Omental fat pad (tissue), 4 donors: Measurements from ENCODE around the gene CENPT. TPM values are rescaled to one million over a fixed set of nuclear protein-coding genes. Genes with fewer than 3 reads are reported as not detected.
"Not testable (repeated sequence)": the region's sequence is repeated elsewhere in the genome, so short reads cannot be mapped to it uniquely, and the experiment has no call there.

ENCODE experiments used
- ATAC-seq: fragments of 150-250 bp; one replicate; pipeline ENCODE4 v1.9.1; 2016; ENCODE audit warnings: mild to moderate bottlenecking, moderate library complexity; ENCODE audit not compliant: low FRiP score
- DNase-seq: peaks from one replicate; pipeline ENCODE4 v3.0.0-alpha.2; 2019; ENCODE audit warnings: low spot score
- CTCF ChIP-seq, 3 donors: fragments of 450-650 bp; IDR thresholded peaks; one replicate each; pipeline ENCODE4 v1.5.1; 2016 to 2017; ENCODE audit warnings: antibody characterized with exemption in 3 of 3, mild to moderate bottlenecking in 3 of 3, moderate library complexity in 2 of 3
- total RNA-seq, 4 donors: library from RNA; depleted of rRNA; stranded (reverse); fragments of >200 nt; gene quantifications; one replicate each; pipeline ENCODE4 v1.1.0, GENCODE V29; 2016

Gene CENPT
- total RNA-seq, 4 donors from 2014 or later, result 22.9 to 135 (median 37.8) TPM

- DNase-seq (no peak), ATAC-seq (no peak)
- TF ChIP-seq CTCF (IDR thresholded peaks at IDR 0.05), result no peak
These were observed 22.2 kb upstream of the CENPT start for GRCh38 chr16:67869653-67870052.

- TF ChIP-seq CTCF (IDR thresholded peaks at IDR 0.05), result no peak
- DNase-seq, result no peak
- ATAC-seq, result no peak
These were observed 20.8 kb upstream of the CENPT start for GRCh38 chr16:67868290-67868689.

GRCh38 chr16:67865318-67865717, 17.8 kb upstream of the CENPT start:
- DNase-seq, result no peak
- ATAC-seq, result no peak
- TF ChIP-seq CTCF (IDR thresholded peaks at IDR 0.05), result no peak

- no peak for TF ChIP-seq CTCF (IDR thresholded peaks at IDR 0.05)
- ATAC-seq (no peak), DNase-seq (no peak)
These were observed 17.1 kb upstream of the CENPT start for GRCh38 chr16:67864594-67864993.

- DNase-seq, ATAC-seq: not testable (repeated sequence)
These were observed 16.6 kb upstream of the CENPT start for GRCh38 chr16:67864044-67864443.

- no peak for TF ChIP-seq CTCF (IDR thresholded peaks at IDR 0.05)
- peak; percentile 40 for ATAC-seq
- no peak for DNase-seq
These were observed 15.4 kb upstream of the CENPT start for GRCh38 chr16:67862623-67863583.

- no peak for TF ChIP-seq CTCF (IDR thresholded peaks at IDR 0.05)
- ATAC-seq (no peak), DNase-seq (no peak)
These were observed 14.4 kb upstream of the CENPT start for GRCh38 chr16:67861877-67862276.
